Subcutaneous abdominal adipose tissue (tissue), 5 donors: Measurements from ENCODE around the gene VPS35.

Experiments
- H3K27ac ChIP-seq: one replicate; pipeline ENCODE4 v1.7.0; 2013; ENCODE audit warnings: low read depth, mild to moderate bottlenecking, inconsistent platforms, low read length, moderate library complexity
- H3K27me3 ChIP-seq, 5 donors: one replicate each; pipeline ENCODE4 v1.7.0; 2013; ENCODE audit warnings: low read length in 5 of 5, inconsistent platforms in 1 of 5; ENCODE audit not compliant: control insufficient read depth in 5 of 5, insufficient read depth in 4 of 5
- H3K36me3 ChIP-seq, 5 donors: one replicate each; pipeline ENCODE4 v1.7.0; 2013; ENCODE audit warnings: low read length in 5 of 5; ENCODE audit not compliant: control insufficient read depth in 5 of 5, insufficient read depth in 5 of 5
- H3K4me1 ChIP-seq, 5 donors: one replicate each; pipeline ENCODE4 v1.7.0; 2013; ENCODE audit warnings: low read length in 5 of 5, mild to moderate bottlenecking in 3 of 5, moderate library complexity in 1 of 5; ENCODE audit not compliant: control insufficient read depth in 5 of 5, insufficient read depth in 5 of 5
- H3K4me3 ChIP-seq, 5 donors: one replicate each; pipeline ENCODE4 v1.7.0; 2013; ENCODE audit warnings: low read length in 5 of 5, low read depth in 1 of 5
- H3K9ac ChIP-seq, 5 donors: one replicate each; pipeline ENCODE4 v1.7.0; 2013; ENCODE audit warnings: low read length in 5 of 5, mild to moderate bottlenecking in 4 of 5, moderate library complexity in 3 of 5
- H3K9me3 ChIP-seq, 5 donors: one replicate each; pipeline ENCODE4 v1.7.0; 2013; ENCODE audit warnings: low read length in 5 of 5; ENCODE audit not compliant: control insufficient read depth in 5 of 5
- donor health status: healthy.
- donor health status: healthy.
- donor health status: healthy.
- donor health status: healthy.
- donor health status: healthy.

VPS35 gene

GRCh38 chr16:46673320-46674013, 15.5 kb downstream of the VPS35 start:
- H3K36me3 ChIP-seq, result peaks cover 42 to 70% (median 54%) of the 10 kb centered on the region in 5 donors
- no peaks in the 10 kb centered on the region for H3K4me1 ChIP-seq
- H3K27me3 ChIP-seq, result no peaks in the 10 kb centered on the region
- H3K27ac ChIP-seq, result no peak overlapping the region
- no peak overlapping the region for H3K4me3 ChIP-seq
- no peaks in the 10 kb centered on the region for H3K9me3 ChIP-seq
- no peak overlapping the region for H3K9ac ChIP-seq

- Histone ChIP-seq H3K27me3 (no peaks in the 10 kb centered on the region), H3K9ac (no peak overlapping the region), H3K27ac (no peak overlapping the region), H3K4me1 (no peaks in the 10 kb centered on the region), H3K36me3 (peaks cover 38 to 85% (median 61%) of the 10 kb centered on the region in 5 donors), H3K9me3 (no peaks in the 10 kb centered on the region), H3K4me3 (no peak overlapping the region)
Observed at GRCh38 chr16:46662123-46662522, 26.9 kb downstream of the VPS35 start.

- Histone ChIP-seq H3K27me3 (no peaks in the 10 kb centered on the region), H3K36me3 (peaks cover 34 to 61% (median 47%) of the 10 kb centered on the region in 5 donors), H3K27ac (no peak overlapping the region), H3K9me3 (no peaks in the 10 kb centered on the region), H3K4me1 (no peaks in the 10 kb centered on the region), H3K4me3 (no peak overlapping the region), H3K9ac (no peak overlapping the region)
Observed at GRCh38 chr16:46658925-46659324, 30.1 kb downstream of the VPS35 start.

DNA sequence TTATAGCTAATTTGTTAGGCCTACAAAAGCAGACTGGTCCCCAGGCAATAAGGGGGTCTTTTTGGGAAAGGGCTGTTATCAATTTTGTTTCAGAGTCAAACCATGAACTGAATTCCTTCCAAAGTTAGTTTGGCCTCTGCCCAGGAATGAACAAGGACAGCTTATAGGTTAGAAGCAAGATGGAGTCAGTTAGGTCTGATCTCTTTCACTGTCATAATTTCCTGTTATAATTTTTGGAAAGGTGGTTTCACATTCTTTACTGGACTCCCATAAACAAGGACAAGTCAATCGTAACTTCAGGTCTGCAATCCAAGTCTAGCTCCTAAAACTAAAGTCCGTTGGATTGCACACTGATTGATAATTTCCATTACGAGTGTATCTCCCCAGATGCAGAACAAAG, 37.7 kb downstream of the VPS35 start:
- no peak overlapping the region for H3K27ac ChIP-seq
- peaks cover 0 to 9% (median 0%) of the 10 kb centered on the region in 5 donors for H3K36me3 ChIP-seq
- H3K9ac ChIP-seq, result no peak overlapping the region
- H3K4me3 ChIP-seq, result no peak overlapping the region
- no peaks in the 10 kb centered on the region for H3K9me3 ChIP-seq
- H3K4me1 ChIP-seq, result peaks cover 0 to 8% (median 0%) of the 10 kb centered on the region in 5 donors
- no peaks in the 10 kb centered on the region for H3K27me3 ChIP-seq

DNA sequence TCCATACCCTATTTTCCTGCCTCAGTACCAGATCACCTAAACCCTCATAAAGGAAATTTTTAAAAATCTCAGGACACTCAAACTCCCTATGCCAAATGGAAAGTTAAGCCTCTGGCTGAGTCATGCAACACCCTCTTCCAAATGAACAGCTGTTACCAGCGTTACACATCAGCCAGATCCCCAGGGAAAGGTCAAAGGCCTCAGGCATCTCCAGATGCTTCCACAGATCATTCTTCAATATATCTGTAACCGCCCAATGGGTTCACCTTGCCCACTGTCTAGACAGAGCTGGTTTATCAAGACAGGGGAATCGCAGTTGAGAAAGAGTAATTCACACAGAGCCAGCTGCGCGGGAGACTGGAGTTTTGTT, 38.7 kb downstream of the VPS35 start:
- Histone ChIP-seq H3K9me3 (no peaks in the 10 kb centered on the region), H3K36me3 (peaks cover 0 to 9% (median 0%) of the 10 kb centered on the region in 5 donors), H3K9ac (no peak overlapping the region), H3K4me3 (peak overlapping the region in 2 of 5 donors; percentile 40 to 56), H3K27me3 (no peaks in the 10 kb centered on the region), H3K4me1 (peaks cover 0 to 8% (median 0%) of the 10 kb centered on the region in 5 donors), H3K27ac (no peak overlapping the region)

- Histone ChIP-seq H3K36me3 (peaks cover 0 to 9% (median 0%) of the 10 kb centered on the region in 5 donors), H3K27ac (no peak overlapping the region), H3K4me1 (peaks cover 0 to 8% (median 0%) of the 10 kb centered on the region in 5 donors), H3K4me3 (peak overlapping the region; percentile 20 to 56 (median 43)), H3K27me3 (no peaks in the 10 kb centered on the region), H3K9ac (peak overlapping the region in 1 of 5 donors; percentile 17), H3K9me3 (peaks cover 0 to under 1% (median 0%) of the 10 kb centered on the region in 5 donors)
Observed at GRCh38 chr16:46649588-46650253, 39.3 kb downstream of the VPS35 start.

- H3K4me1 ChIP-seq, result peaks cover 0 to 8% (median 0%) of the 10 kb centered on the region in 5 donors
- peaks cover 0 to 9% (median 0%) of the 10 kb centered on the region in 5 donors for H3K36me3 ChIP-seq
- H3K9me3 ChIP-seq, result peaks cover 0 to 4% (median 0%) of the 10 kb centered on the region in 5 donors
- H3K9ac ChIP-seq, result no peak overlapping the region
- H3K27me3 ChIP-seq, result no peaks in the 10 kb centered on the region
- H3K27ac ChIP-seq, result no peak overlapping the region
- H3K4me3 ChIP-seq, result no peak overlapping the region
Observed at GRCh38 chr16:46648656-46649055, 40.3 kb downstream of the VPS35 start.

- no peak overlapping the region for H3K4me3 ChIP-seq
- H3K36me3 ChIP-seq, result no peaks in the 10 kb centered on the region
- H3K27me3 ChIP-seq, result no peaks in the 10 kb centered on the region
- H3K9ac ChIP-seq, result no peak overlapping the region
- H3K4me1 ChIP-seq, result no peaks in the 10 kb centered on the region
- H3K27ac ChIP-seq, result no peak overlapping the region
- H3K9me3 ChIP-seq, result no peaks in the 10 kb centered on the region
Observed at GRCh38 chr16:46638947-46639925, 49.7 kb downstream of the VPS35 start.

- Histone ChIP-seq H3K9me3 (no peaks in the 10 kb centered on the region), H3K36me3 (no peaks in the 10 kb centered on the region), H3K27ac (no peak overlapping the region), H3K9ac (no peak overlapping the region), H3K27me3 (no peaks in the 10 kb centered on the region), H3K4me1 (peaks cover 0 to 10% (median 3%) of the 10 kb centered on the region in 5 donors), H3K4me3 (no peak overlapping the region)
Observed at GRCh38 chr16:46632778-46633733, 55.9 kb downstream of the VPS35 start.
